HCT116 (cell line): ENCODE data around the gene ANKLE2. TPM values are rescaled to one million over a fixed set of nuclear protein-coding genes. Genes with fewer than 3 reads are reported as not detected.
"Not testable (repeated sequence)": the region's sequence is repeated elsewhere in the genome, so short reads cannot be mapped to it uniquely, and the experiment has no call there.

Experiments used
- ATAC-seq: fragments of 200-7000 bp; cut with Tn5 transposase; 2 replicates; pipeline ENCODE4 v1.9.1; 2020; ENCODE audit warnings: mild to moderate bottlenecking, moderate library complexity
- BruUV-seq: library from RNA; stranded (reverse); fragments of 400-500 nt; replicated peaks from 2 replicates; lab custom pipeline; 2021; lab: Mats Ljungman, UMichigan
- CTCF ChIA-PET: fragments of 300-600 bp; sonication (Branson Sonifier 250); formaldehyde crosslinking; loops from one replicate; lab custom pipeline; 2021; ENCODE audit warnings: antibody characterized with exemption; lab: Charles Lee
- POLR2A ChIA-PET: fragments of 300-600, 350-600 bp; sonication (Branson Sonifier 250); formaldehyde crosslinking; loops from one replicate; lab custom pipeline; 2021; ENCODE audit warnings: antibody characterized with exemption; lab: Charles Lee
- RAD21 ChIA-PET, 2 experiments: fragments of 300-600 bp; sonication (Branson Sonifier 250); formaldehyde crosslinking; loops; one replicate each; lab custom pipeline; 2023; ENCODE audit warnings: low total read pairs in 2 of 2; ENCODE audit not compliant: uncharacterized antibody in 2 of 2, unreplicated experiment in 2 of 2, low non-redundant PET in 1 of 2; lab: Charles Lee
- DNase-seq: peaks from one replicate; pipeline ENCODE4 v3.0.0-alpha.2; 2010; ENCODE audit warnings: low read depth, low spot score
- H2AFZ ChIP-seq: fragments of 200-600 bp; shearing (Covaris generic), sonication (generic); 2 replicates; pipeline ENCODE4 v1.6.1; 2017; ENCODE audit warnings: low read depth, mixed run types, mixed read lengths, antibody characterized with exemption, low read length; ENCODE audit not compliant: poor library complexity, severe bottlenecking
- H3K27ac ChIP-seq: 2 replicates; pipeline ENCODE4 v1.5.1; 2012; ENCODE audit warnings: low read depth, low read length
- H3K27me3 ChIP-seq: fragments of 200-600 bp; sonication (generic); 2 replicates; pipeline ENCODE4 v1.6.1; 2016; ENCODE audit warnings: mixed run types, low read length, mixed read lengths; ENCODE audit not compliant: insufficient read depth
- H3K36me3 ChIP-seq, 2 experiments: fragments of 200-500 bp in 1 of 2; fragments of 200-600 bp in 1 of 2; sonication (Bioruptor generic) in 1 of 2; sonication (generic) in 1 of 2; 2 replicates each; pipeline versions ENCODE4 v1.5.1 to v1.6.1; 2014 to 2016; ENCODE audit warnings: low read length in 2 of 2, inconsistent platforms in 1 of 2, mixed read lengths in 1 of 2, mixed run types in 1 of 2; ENCODE audit not compliant: insufficient read depth in 2 of 2, control insufficient read depth in 1 of 2
- H3K4me1 ChIP-seq, 2 experiments: fragments of 200-600 bp in 1 of 2; sonication (generic) in 1 of 2; 2 replicates each; pipeline versions ENCODE4 v1.5.1 to v1.6.1; 2012 to 2017; ENCODE audit warnings: low read length in 2 of 2, inconsistent platforms in 1 of 2, mild to moderate bottlenecking in 1 of 2, mixed read lengths in 1 of 2, mixed run types in 1 of 2, moderate library complexity in 1 of 2; ENCODE audit not compliant: insufficient read depth in 2 of 2, control insufficient read depth in 1 of 2
- H3K4me2 ChIP-seq: fragments of 200-600 bp; sonication (generic); 2 replicates; pipeline ENCODE4 v1.6.1; 2017; ENCODE audit warnings: mixed run types, low read length, mixed read lengths
- H3K4me3 ChIP-seq, 2 experiments: fragments of 200-600 bp in 1 of 2; sonication (generic) in 1 of 2; replicated peaks in 1 of 2; 2 replicates each; pipeline ENCODE4 v1.5.1; 2011 to 2016; ENCODE audit warnings: low read length in 2 of 2, control low read depth in 1 of 2, low read depth in 1 of 2, mild to moderate bottlenecking in 1 of 2, mixed read lengths in 1 of 2, mixed run types in 1 of 2
- H3K79me2 ChIP-seq: fragments of 200-600 bp; sonication (generic); 2 replicates; pipeline ENCODE4 v1.6.1; 2017; ENCODE audit warnings: mild to moderate bottlenecking, mixed run types, low read length, moderate library complexity, mixed read lengths; ENCODE audit not compliant: insufficient read depth
- H3K9ac ChIP-seq: fragments of 200-600 bp; sonication (generic); 2 replicates; pipeline ENCODE4 v1.6.1; 2016; ENCODE audit warnings: low read length, mixed read lengths
- H3K9me2 ChIP-seq: fragments of 200-600 bp; sonication (generic), shearing (Covaris generic); 2 replicates; pipeline ENCODE4 v1.6.1; 2017; ENCODE audit warnings: mixed run types, mild to moderate bottlenecking, moderate library complexity; ENCODE audit not compliant: insufficient read depth
- H3K9me3 ChIP-seq, 2 experiments: fragments of 200-500 bp in 1 of 2; fragments of 200-600 bp in 1 of 2; sonication (Bioruptor generic) in 1 of 2; sonication (generic) in 1 of 2; 2 replicates each; pipeline ENCODE4 v1.6.1; 2014 to 2017; ENCODE audit warnings: low read length in 2 of 2, mixed read lengths in 2 of 2, inconsistent platforms in 1 of 2, low read depth in 1 of 2, mild to moderate bottlenecking in 1 of 2, mixed run types in 1 of 2, moderate library complexity in 1 of 2; ENCODE audit not compliant: control insufficient read depth in 1 of 2, insufficient read depth in 1 of 2
- H4K20me1 ChIP-seq: fragments of 200-600 bp; sonication (generic), shearing (Covaris generic); 2 replicates; pipeline ENCODE4 v1.6.1; 2017; ENCODE audit warnings: mixed run types, mild to moderate bottlenecking, moderate library complexity; ENCODE audit not compliant: insufficient read depth
- CBX3 ChIP-seq: IDR thresholded peaks from 2 replicates; pipeline ENCODE4 v1.6.1; 2012; ENCODE audit warnings: low read depth
- CEBPB ChIP-seq: IDR thresholded peaks from 2 replicates; pipeline ENCODE4 v1.6.1; 2012; ENCODE audit warnings: low read depth
- EZH2phosphoT487 ChIP-seq: fragments of 200-600 bp; IDR thresholded peaks from 2 replicates; pipeline ENCODE4 v1.6.1; 2018; ENCODE audit warnings: antibody characterized with exemption, borderline replicate concordance
- FOSL1 ChIP-seq: IDR thresholded peaks from 2 replicates; pipeline ENCODE4 v1.6.1; 2012; ENCODE audit warnings: low read depth
- JUND ChIP-seq: IDR thresholded peaks from 2 replicates; pipeline ENCODE4 v1.6.1; 2012
- POLR2AphosphoS5 ChIP-seq: IDR thresholded peaks from 2 replicates; pipeline ENCODE4 v1.6.1; 2011; ENCODE audit warnings: mild to moderate bottlenecking, low read depth, low read length, moderate library complexity
- SP1 ChIP-seq: IDR thresholded peaks from 2 replicates; pipeline ENCODE4 v1.6.1; 2012; ENCODE audit warnings: low read depth
- TCF7L2 ChIP-seq: IDR thresholded peaks from 2 replicates; pipeline ENCODE4 v1.7.0; 2011; ENCODE audit warnings: borderline replicate concordance, inconsistent platforms; ENCODE audit not compliant: insufficient read depth, insufficient read length; ENCODE audit errors: extremely low read depth
- YY1 ChIP-seq: IDR thresholded peaks from 2 replicates; pipeline ENCODE4 v1.6.1; 2011; ENCODE audit warnings: low read length, low read depth, moderate library complexity, mild to moderate bottlenecking; ENCODE audit not compliant: insufficient replicate concordance; ENCODE audit errors: extremely low read depth
- ZFX ChIP-seq: fragments of 450-650 bp; IDR thresholded peaks from 2 replicates; pipeline ENCODE4 v1.6.1; 2017
- intact Hi-C: fragments of 100-400 bp; cut with micrococcal nuclease; formaldehyde crosslinking; loops from 2 replicates; pipeline ENCODE4 v1.10.0; 2022
- total RNA-seq: library from RNA; stranded (reverse); gene quantifications from one replicate; pipeline ENCODE4 v1.2.1, GENCODE V29; 2021; ENCODE audit not compliant: unreplicated experiment
- TF ChIP-seq, protein P1 (sequence below): IDR thresholded peaks from 2 replicates; pipeline ENCODE4 v1.6.1; 2012

The ANKLE2 gene
- total RNA-seq, 1 experiment from 2014 or later = 68.8 TPM

- TF ChIP-seq POLR2AphosphoS5 = no peak
- no peak for TF ChIP-seq YY1
- no peak for TF ChIP-seq CBX3
- no peak for TF ChIP-seq TCF7L2
- no peak for TF ChIP-seq FOSL1
- TF ChIP-seq SP1 = no peak
- no peak for TF ChIP-seq EZH2phosphoT487
- TF ChIP-seq, protein P1, sequence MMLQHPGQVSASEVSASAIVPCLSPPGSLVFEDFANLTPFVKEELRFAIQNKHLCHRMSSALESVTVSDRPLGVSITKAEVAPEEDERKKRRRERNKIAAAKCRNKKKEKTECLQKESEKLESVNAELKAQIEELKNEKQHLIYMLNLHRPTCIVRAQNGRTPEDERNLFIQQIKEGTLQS = no peak
- no peak for TF ChIP-seq JUND
- TF ChIP-seq CEBPB = no peak
- no peak for TF ChIP-seq ZFX
These were observed 34.2 kb upstream of the ANKLE2 start (continued) for GRCh38 chr12:132795847-132796246.

DNA sequence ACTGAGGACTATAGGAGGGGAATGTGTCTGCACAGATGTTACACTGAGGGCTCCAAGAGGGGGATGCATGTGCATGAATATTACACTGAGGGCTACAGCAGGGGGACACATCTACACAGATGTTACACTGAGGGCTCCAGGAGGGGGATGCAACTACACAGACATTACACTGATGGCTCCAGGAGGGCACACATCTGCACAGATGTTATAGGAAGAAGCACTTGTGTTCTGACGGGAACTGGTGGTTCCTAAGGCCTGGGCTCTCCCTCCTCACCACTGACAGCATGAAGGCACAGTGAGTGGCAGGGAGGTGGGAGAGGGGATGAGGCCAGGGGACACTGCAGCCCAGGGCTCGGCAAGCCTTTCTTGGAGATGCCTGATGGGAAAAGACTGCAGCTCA, 30.3 kb upstream of the ANKLE2 start:
- H3K36me3 ChIP-seq = peaks cover 16% of the 10 kb centered on the region in 2 experiments; a peak in 3 of 4 replicates
- POLR2A ChIA-PET = not testable (repeated sequence)

More for the DNA sequence above, 30.3 kb upstream of the ANKLE2 start:
- H2AFZ ChIP-seq, DNase-seq, H3K4me3 ChIP-seq, RAD21 ChIA-PET, BruUV-seq, H3K79me2 ChIP-seq, H4K20me1 ChIP-seq, H3K9me3 ChIP-seq, H3K4me2 ChIP-seq, CTCF ChIA-PET, H3K9ac ChIP-seq, ATAC-seq, H3K27me3 ChIP-seq, H3K27ac ChIP-seq, H3K9me2 ChIP-seq, intact Hi-C loops, H3K4me1 ChIP-seq: not testable (repeated sequence)
